Adrenal gland (tissue), 12 donors: ENCODE measurements around the gene ARVCF. TPM values are rescaled to one million over a fixed set of nuclear protein-coding genes. Genes with fewer than 3 reads are reported as not detected.

Experiments used
- DNase-seq, 7 donors: peaks; one replicate each; pipeline ENCODE4 v3.0.0-alpha.2; 2019 to 2020
- H3K27ac ChIP-seq, 5 donors: fragments of 200-600 bp; sonication (generic) in 4 of 5; 1 replicate in 3 of 5; 2 replicates in 2 of 5; pipeline versions ENCODE4 v1.5.1 to v1.8.0; 2016 to 2020; ENCODE audit warnings: mild to moderate bottlenecking in 1 of 5
- H3K27me3 ChIP-seq: fragments of 200-600 bp; 2 replicates; pipeline ENCODE4 v1.8.0; 2021
- H3K36me3 ChIP-seq, 2 donors: fragments of 200-600 bp; replicated peaks in 1 of 2; 1 replicate in 1 of 2; 2 replicates in 1 of 2; pipeline versions ENCODE4 v1.5.1 to v1.8.0; 2018 to 2022
- H3K4me1 ChIP-seq, 2 donors: fragments of 200-600 bp; replicated peaks in 1 of 2; 1 replicate in 1 of 2; 2 replicates in 1 of 2; pipeline versions ENCODE4 v1.5.1 to v1.8.0; 2018 to 2021
- H3K4me3 ChIP-seq, 4 donors: fragments of 200-600 bp; sonication (generic) in 3 of 4; one replicate each; pipeline ENCODE4 v1.5.1; 2016 to 2018
- H3K9me3 ChIP-seq, 3 donors: fragments of 200-600 bp; sonication (generic) in 1 of 3; replicated peaks in 1 of 3; 1 replicate in 2 of 3; 2 replicates in 1 of 3; pipeline versions ENCODE4 v1.5.1 to v1.8.0; 2016 to 2021
- POLR2A ChIP-seq, 2 donors: fragments of 450-650 bp; IDR thresholded peaks; one replicate each; pipeline ENCODE4 v1.6.1; 2017; ENCODE audit warnings: antibody characterized with exemption in 2 of 2, mild to moderate bottlenecking in 2 of 2, moderate library complexity in 1 of 2
- WGBS, 4 donors: extraction: QIAGEN DNeasy Blood & Tissue Kit in 2 of 4; methylation state at CpG; one replicate each; pipeline versions ENCODE4 v1.1.5 to v1.1.7; 2013 to 2017; 5-methylcytosine and 5-hydroxymethylcytosine counted together
- intact Hi-C, 2 donors: fragments of 100-400 bp; cut with DNase I; formaldehyde crosslinking; loops; one replicate each; pipeline versions ENCODE4 v1.14.1 to v1.15.0; 2022 to 2023
- polyA plus RNA-seq, 3 donors: library from polyadenylated mRNA; stranded (reverse); fragments of 200-250 nt in 2 of 3; fragments of 350-450 nt in 1 of 3; fragmentation: Illumina TruSeq in 1 of 3; extraction: RNeasy Lipid Tissue Mini Kit (QIAGEN cat#74804) in 1 of 3; gene quantifications; one replicate each; pipeline ENCODE4 v1.2.3, GENCODE V29; 2013 to 2014
- total RNA-seq, 9 donors: library from RNA; depleted of rRNA in 4 of 9; stranded (reverse); fragments of >200 nt in 4 of 9; fragments of 120-200 nt in 1 of 9; fragmentation: NEBNext Ultra II Directional in 1 of 9; extraction: Animal tissue kit (Norgen Biotek cat#: 25700) in 1 of 9; gene quantifications; one replicate each; pipeline versions ENCODE4 v1.1.0 to v1.2.4, GENCODE V29; 2013 to 2023
- TF ChIP-seq, protein P1 (sequence below), 6 experiments: fragments of 450-650 bp in 4 of 6; fragments of 200-600 bp in 2 of 6; sonication (generic) in 1 of 6; IDR thresholded peaks; 1 replicate in 5 of 6; 2 replicates in 1 of 6; pipeline versions ENCODE4 v1.5.1 to v1.8.0; 2016 to 2021; ENCODE audit warnings: antibody characterized with exemption in 6 of 6, mild to moderate bottlenecking in 2 of 6, moderate library complexity in 1 of 6
- donor health status: healthy with polysubstance abuse.
- donor health status: Bipolar disorder and iron deficiency.
- donor health status: DM: yes; HTN: yes; CAD: no.
- donor health status: DM: no; HTN: no; CAD: no.
- donor health status: DM: no; HTN: no; CAD: no.
- donor health status: DM: yes; HTN: yes; CAD: no.

The ARVCF gene
- total and polyA plus RNA-seq, 12 donors = 1.2 to 74.8 (median 18.6) TPM

DNA sequence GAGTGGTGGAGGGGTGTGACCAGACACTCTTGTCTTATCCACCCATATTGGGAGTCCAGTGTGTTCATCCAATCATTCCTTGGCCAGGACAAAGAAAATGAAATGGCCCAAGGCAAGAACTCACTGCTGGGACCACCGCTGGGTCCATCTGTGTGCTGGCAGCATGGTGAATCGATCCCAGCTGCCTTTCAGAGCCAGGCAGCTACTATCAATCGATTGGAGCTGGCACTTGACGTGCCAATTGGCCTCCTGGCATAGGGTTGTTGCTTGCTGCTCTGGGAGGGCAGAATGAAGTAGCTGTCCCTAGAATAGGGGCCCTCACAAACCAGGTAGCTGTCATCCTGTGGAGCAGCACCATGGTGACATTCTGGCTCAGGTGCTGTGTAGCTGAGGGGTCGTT, 1.4 kb upstream of the ARVCF start:
- no peak overlapping the region for H3K27ac ChIP-seq
- TF ChIP-seq, protein P1, sequence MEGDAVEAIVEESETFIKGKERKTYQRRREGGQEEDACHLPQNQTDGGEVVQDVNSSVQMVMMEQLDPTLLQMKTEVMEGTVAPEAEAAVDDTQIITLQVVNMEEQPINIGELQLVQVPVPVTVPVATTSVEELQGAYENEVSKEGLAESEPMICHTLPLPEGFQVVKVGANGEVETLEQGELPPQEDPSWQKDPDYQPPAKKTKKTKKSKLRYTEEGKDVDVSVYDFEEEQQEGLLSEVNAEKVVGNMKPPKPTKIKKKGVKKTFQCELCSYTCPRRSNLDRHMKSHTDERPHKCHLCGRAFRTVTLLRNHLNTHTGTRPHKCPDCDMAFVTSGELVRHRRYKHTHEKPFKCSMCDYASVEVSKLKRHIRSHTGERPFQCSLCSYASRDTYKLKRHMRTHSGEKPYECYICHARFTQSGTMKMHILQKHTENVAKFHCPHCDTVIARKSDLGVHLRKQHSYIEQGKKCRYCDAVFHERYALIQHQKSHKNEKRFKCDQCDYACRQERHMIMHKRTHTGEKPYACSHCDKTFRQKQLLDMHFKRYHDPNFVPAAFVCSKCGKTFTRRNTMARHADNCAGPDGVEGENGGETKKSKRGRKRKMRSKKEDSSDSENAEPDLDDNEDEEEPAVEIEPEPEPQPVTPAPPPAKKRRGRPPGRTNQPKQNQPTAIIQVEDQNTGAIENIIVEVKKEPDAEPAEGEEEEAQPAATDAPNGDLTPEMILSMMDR (IDR thresholded peaks at IDR 0.05) = no peak
- TF ChIP-seq POLR2A (IDR thresholded peaks at IDR 0.05) = no peak
- H3K9me3 ChIP-seq = no peaks in the 10 kb centered on the region
- intact Hi-C loops = loop anchor here (5.0 to 10.0 kb wide), 2 partner anchors 46 to 77 kb away; no protein-coding TSS in a partner anchor
- DNase-seq = no peak
- H3K4me3 ChIP-seq = no peak overlapping the region
- peaks cover 22 to 30% of the 10 kb centered on the region in 2 donors for H3K4me1 ChIP-seq
- H3K36me3 ChIP-seq = no peaks in the 10 kb centered on the region
- no peaks in the 10 kb centered on the region for H3K27me3 ChIP-seq
- 84 to 97% (median 90%) methylated on average over 5 of the region's 5 CpGs for WGBS, 4 donors

- 48 to 56% (median 55%) methylated on average over 9 of the region's 9 CpGs for WGBS, 4 donors
- Histone ChIP-seq H3K4me1 (peaks cover 19 to 29% of the 10 kb centered on the region in 2 donors), H3K27me3 (no peaks in the 10 kb centered on the region), H3K36me3 (no peaks in the 10 kb centered on the region), H3K9me3 (no peaks in the 10 kb centered on the region), H3K4me3 (no peak overlapping the region), H3K27ac (no peak overlapping the region)
- TF ChIP-seq, protein P1 (IDR thresholded peaks at IDR 0.05) = no peak
- no peak for TF ChIP-seq POLR2A (IDR thresholded peaks at IDR 0.05)
- no peak for DNase-seq
- intact Hi-C loops = loop anchor here (5.0 to 10.0 kb wide), 2 partner anchors 45 to 77 kb away; no protein-coding TSS in a partner anchor
These were observed 967 bp upstream of the ARVCF start for GRCh38 chr22:20017622-20017958.

- WGBS, 4 donors = 0 to 2% (median 2%) methylated on average over 16 to 100 of the region's 101 CpGs
- intact Hi-C loops = loop anchor here (5.0 to 10.0 kb wide), 2 partner anchors 44 to 79 kb away; no protein-coding TSS in a partner anchor
These were observed 471 bp downstream of the ARVCF start for GRCh38 chr22:20015971-20016733.

GRCh38 chr22:20015187-20015625, 1.4 kb downstream of the ARVCF start:
- Histone ChIP-seq H3K36me3 (no peaks in the 10 kb centered on the region), H3K4me3 (no peak overlapping the region), H3K27ac (no peak overlapping the region), H3K27me3 (no peaks in the 10 kb centered on the region), H3K9me3 (no peaks in the 10 kb centered on the region), H3K4me1 (peaks cover under 1 to 21% of the 10 kb centered on the region in 2 donors)
- intact Hi-C loops = loop anchor here (5.0 to 10.0 kb wide), 2 partner anchors 43 to 80 kb away; no protein-coding TSS in a partner anchor
- no peak for DNase-seq
- no peak for TF ChIP-seq POLR2A (IDR thresholded peaks at IDR 0.05)
- TF ChIP-seq, protein P1 (IDR thresholded peaks at IDR 0.05) = no peak
- 88 to 96% (median 93%) methylated on average over 3 to 10 of the region's 10 CpGs for WGBS, 4 donors

More at GRCh38 chr22:20015971-20016733, 471 bp downstream of the ARVCF start:
- Histone ChIP-seq H3K4me1 (peaks cover 6 to 17% of the 10 kb centered on the region in 2 donors), H3K27ac (peak overlapping the region in 1 of 5 donors; percentile 23), H3K9me3 (no peaks in the 10 kb centered on the region), H3K36me3 (no peaks in the 10 kb centered on the region), H3K27me3 (no peaks in the 10 kb centered on the region), H3K4me3 (peak overlapping the region in 2 of 4 donors; percentile 46 to 85)
- TF ChIP-seq, protein P1 (IDR thresholded peaks at IDR 0.05) = no peak
- TF ChIP-seq POLR2A (IDR thresholded peaks at IDR 0.05) = no peak
- DNase-seq = peak in 1 of 7 donors; percentile 37
